Activated naive CD4-positive, alpha-beta T cell treated with anti-CD3 and anti-CD28 coated beads, Interleukin-2, amount 50 U/mL, for 16 hours (primary cell): ENCODE results near the gene SPATA31A6.
"Not testable (repeated sequence)": the region's sequence is repeated elsewhere in the genome, so short reads cannot be mapped to it uniquely, and the experiment has no call there.

Source experiments
- DNase-seq: peaks from one replicate; pipeline ENCODE4 v3.0.0-alpha.2; 2020

SPATA31A6 gene

DNA sequence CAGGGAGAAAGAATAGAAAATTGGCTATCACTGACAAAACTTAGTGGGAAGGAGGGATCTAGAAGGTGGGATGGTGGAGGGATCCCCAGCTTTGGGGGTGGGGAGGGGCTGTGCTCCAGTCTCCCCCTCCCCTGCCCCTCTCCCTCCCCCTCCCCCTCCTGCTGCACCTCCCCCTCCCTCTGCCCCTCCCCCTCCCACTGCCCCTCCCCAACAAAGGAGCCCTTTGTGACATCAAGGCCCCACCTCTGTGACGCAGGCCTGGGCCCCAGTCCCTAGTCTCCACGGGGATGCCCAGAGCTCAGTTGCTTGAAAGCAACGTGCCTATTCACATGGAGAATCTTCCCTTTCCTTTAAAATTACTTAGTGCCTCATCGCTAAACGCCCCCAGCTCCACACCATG lies at the start of gene SPATA31A6:
SPATA31A6 (plus strand) TSS at position 301 of the 400 bp plus-strand sequence; CDS start at position 330, 29 bp downstream.
- DNase-seq, result not testable (repeated sequence)

DNA sequence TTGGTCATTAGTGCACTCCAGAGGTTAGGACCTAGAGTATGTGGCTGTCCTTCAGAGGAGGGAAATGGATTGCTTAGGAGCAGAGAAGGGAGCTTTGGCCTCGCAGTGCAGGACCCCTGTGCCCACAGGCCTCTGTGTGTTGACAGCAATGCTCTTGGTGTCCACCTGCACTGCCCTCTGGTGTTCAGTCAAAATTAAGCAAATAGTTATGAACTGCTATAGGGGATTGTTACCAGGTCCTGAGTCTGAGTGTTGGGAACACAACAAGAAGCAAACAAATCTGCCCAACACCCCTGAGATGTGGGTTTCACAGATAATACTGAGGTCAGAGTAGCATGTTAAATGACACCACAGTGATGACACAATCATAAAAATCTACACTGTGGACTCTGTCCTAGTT lies 23.2 kb upstream of the SPATA31A6 start:
- DNase-seq, result not testable (repeated sequence)

DNA sequence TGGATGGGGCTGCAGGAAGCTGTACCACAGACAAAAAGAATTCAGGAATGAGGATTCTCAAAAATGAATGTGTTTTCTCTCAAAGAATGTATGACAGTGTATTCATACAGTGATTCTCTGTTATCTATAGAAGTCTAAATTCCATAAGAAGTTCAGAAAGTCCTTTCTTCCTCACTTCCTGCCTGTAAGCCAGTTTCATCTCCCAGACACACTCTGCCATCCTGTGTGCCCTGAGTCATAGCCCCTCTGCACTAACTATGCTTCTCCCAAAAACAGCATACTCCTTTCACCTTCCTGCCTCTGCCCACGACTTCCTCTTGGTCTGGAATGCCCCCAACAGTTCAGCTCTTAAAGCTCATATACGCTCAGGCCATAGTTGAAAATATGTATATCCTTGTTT lies 36.4 kb downstream of the SPATA31A6 start:
- not testable (repeated sequence) for DNase-seq

DNA sequence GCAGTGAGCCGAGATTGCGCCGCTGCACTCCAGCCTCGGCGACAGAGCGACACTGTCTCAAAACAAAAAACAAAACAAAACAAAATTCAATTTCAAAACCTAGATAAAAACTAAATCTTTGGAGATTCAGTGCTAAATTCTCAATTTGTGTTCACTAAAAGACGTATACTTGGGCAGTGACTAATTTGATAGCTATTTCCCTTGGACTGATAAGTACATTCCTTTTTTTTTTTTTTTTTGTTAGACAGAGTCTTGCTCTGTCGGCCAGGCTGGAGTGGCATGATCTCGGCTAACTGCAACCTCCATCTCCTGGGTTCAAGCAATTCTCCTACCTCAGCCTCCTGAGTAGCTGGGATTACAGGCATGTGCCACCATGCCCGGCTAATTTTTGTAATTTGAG lies 39.8 kb downstream of the SPATA31A6 start:
- DNase-seq, result not testable (repeated sequence)

DNA sequence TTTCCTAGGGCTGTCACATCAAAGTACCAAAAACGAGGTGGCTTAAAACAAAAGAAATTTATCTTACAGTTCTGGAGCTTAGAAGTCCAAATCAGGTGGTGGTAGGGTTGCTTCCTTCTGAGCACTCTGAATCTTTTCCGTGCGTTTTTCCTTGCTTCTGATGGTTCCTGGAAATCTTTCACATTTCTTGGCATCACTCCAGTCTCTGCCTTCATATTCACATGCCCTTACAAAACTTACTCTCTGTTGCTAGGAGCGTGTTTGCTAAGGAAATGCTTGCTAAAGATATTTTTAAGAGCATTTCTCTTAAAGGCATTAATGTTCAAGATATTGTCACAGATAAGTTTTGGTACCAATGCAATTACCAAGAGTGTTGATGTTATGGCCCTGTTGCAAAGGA lies 49.6 kb downstream of the SPATA31A6 start:
- not testable (repeated sequence) for DNase-seq

DNA sequence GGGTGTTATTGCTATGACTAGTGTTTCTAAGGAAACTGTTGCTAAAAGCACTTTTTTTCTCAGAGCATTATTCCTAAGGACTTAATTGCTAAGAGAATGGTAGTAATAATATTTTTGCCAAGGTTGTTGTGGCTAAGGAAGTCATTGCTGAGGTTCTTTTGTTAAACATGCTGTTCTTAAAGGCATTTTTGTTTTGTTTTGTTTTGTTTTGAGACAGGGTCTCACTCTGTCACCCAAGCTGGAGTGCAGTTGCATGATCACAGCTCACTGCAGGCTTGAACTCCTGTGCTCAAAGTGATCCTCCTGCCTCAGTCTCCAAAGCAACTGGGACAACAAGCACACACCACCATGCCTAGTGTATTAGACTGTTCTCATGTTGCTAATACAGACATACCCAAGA lies 51.2 kb downstream of the SPATA31A6 start:
- DNase-seq, result not testable (repeated sequence)

DNA sequence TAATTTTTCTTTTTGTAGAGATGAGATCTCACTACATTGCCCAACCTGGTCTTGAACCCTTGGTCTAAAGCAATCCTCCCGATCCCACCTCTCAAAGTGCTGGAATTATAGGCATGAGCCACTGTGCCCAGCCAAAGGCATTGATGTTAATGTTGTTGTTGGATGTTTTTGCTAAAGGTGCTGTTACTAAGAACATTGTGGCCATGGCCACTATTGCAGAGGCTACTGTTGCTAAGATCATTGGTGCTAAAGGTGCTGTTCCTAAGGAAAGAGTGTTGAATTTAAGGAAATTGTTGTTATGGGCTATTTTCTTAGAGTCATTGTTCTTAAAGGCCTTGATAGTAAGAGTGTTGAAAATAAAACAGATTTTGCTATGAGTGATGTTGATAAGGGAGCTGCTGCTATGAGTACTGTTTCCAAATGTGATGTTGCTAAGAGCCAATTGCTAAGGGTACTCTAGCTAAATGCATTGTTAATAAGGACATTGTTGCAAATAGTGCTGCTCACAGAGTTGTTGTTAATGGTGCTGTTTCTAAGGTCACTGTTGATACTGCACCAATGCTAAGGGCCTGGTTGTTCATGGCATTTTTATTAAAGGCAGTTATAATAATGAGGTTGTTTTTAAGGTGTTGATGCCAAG lies 52.0 kb downstream of the SPATA31A6 start:
- DNase-seq, result not testable (repeated sequence)

DNA sequence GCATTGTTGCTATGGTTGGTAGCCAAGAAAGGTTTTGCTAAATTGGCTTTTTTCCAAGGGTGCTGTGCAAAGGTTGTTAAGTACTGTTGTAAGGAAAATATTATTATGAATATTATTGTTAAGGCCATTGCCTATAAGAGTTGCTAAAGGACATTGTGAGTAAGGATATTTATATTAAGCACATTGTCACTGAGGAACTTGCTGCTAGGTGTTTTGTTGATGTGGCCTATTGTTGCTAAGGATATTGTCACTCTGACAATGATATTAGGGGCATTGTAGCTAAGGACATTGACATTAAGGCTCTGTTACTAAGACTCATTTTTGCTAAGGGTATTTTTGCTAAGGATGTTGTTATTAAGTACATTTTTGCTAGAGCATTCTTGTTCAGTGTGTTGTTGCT lies 52.6 kb downstream of the SPATA31A6 start:
- DNase-seq, result not testable (repeated sequence)

DNA sequence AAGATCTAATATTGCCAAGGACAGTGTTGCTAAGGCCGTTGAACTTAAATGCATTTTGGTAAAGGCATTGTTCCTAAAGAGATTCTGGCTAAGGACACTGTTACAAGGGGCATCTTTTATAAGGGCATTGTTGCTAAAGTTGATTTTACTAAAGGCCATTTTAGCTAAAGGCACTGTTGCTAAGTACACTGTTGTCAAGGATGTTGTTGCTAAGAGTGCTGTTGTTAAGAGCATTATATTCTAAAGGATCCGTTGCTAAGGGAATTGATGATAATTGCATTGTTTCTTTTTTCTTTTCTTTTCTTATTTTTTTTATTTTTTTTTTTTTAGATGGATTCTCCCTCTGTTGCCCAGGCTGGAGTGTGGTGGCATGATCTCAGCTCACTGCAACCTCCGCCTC lies 53.9 kb downstream of the SPATA31A6 start:
- DNase-seq, result not testable (repeated sequence)

DNA sequence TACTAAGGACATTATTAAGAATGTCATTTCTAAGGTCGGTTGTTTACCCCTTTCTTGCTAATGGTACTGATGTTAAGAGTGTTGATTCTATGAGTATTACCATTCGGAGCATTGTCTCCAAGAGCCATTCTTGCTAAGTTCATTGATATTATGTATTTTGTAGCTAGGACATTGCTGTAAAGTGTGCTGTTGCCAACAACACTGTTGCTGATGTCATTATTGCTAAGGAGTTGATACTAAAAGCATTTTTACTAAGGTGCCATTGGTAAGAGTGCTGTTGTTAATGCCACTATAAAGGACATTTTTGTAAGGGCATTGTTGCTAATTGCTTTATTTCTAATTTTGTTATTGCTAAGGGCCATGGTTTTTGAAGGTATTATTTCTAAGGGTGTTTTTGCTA lies 55.4 kb downstream of the SPATA31A6 start:
- not testable (repeated sequence) for DNase-seq
